CD14-positive monocyte (primary cell): ENCODE data around the gene MAU2. TPM values are rescaled to one million over a fixed set of nuclear protein-coding genes. Genes with fewer than 3 reads are reported as not detected.

Experiments
- DNase-seq, 3 donors: peaks; one replicate each; pipeline ENCODE4 v3.0.0-alpha.2; 2011 to 2022
- H2AFZ ChIP-seq: 2 replicates; pipeline ENCODE4 v1.6.0; 2012; ENCODE audit warnings: mild to moderate bottlenecking, low read depth, low read length, inconsistent platforms; ENCODE audit not compliant: insufficient read depth, poor library complexity, severe bottlenecking
- H3K27ac ChIP-seq, 2 donors: 1 replicate in 1 of 2; 2 replicates in 1 of 2; pipeline ENCODE4 v1.5.1; 2012 to 2013; ENCODE audit warnings: low read length in 2 of 2, control low read depth in 1 of 2, inconsistent platforms in 1 of 2, low read depth in 1 of 2, mild to moderate bottlenecking in 1 of 2
- H3K27me3 ChIP-seq, 2 donors: one replicate each; pipeline versions ENCODE4 v1.6.0 to v1.6.1; 2011 to 2013; ENCODE audit warnings: low read length in 2 of 2; ENCODE audit not compliant: control insufficient read depth in 2 of 2, insufficient read depth in 2 of 2
- H3K36me3 ChIP-seq, 2 donors: replicated peaks in 1 of 2; 1 replicate in 1 of 2; 2 replicates in 1 of 2; pipeline versions ENCODE4 v1.5.1 to v1.6.1; 2012 to 2013; ENCODE audit warnings: low read length in 2 of 2, control low read depth in 1 of 2, inconsistent platforms in 1 of 2, mild to moderate bottlenecking in 1 of 2; ENCODE audit not compliant: insufficient read depth in 2 of 2, control insufficient read depth in 1 of 2
- H3K4me1 ChIP-seq, 2 donors: 1 replicate in 1 of 2; 2 replicates in 1 of 2; pipeline versions ENCODE4 v1.5.1 to v1.6.1; 2012 to 2013; ENCODE audit warnings: low read length in 2 of 2, control low read depth in 1 of 2, inconsistent platforms in 1 of 2, mild to moderate bottlenecking in 1 of 2, moderate library complexity in 1 of 2; ENCODE audit not compliant: insufficient read depth in 2 of 2, control insufficient read depth in 1 of 2
- H3K4me2 ChIP-seq: replicated peaks from 2 replicates; pipeline ENCODE3; 2012; ENCODE audit warnings: low read length, moderate library complexity, mild to moderate bottlenecking; ENCODE audit not compliant: poor library complexity, severe bottlenecking; ENCODE audit errors: extremely low read depth
- H3K4me3 ChIP-seq, 3 experiments: fragments of 200-600 bp in 1 of 3; sonication (generic) in 1 of 3; replicated peaks in 1 of 3; 1 replicate in 2 of 3; 2 replicates in 1 of 3; pipeline ENCODE4 v1.5.1; 2011 to 2013; ENCODE audit warnings: low read length in 3 of 3, mild to moderate bottlenecking in 3 of 3, control low read depth in 2 of 3, low read depth in 2 of 3, inconsistent platforms in 1 of 3, moderate library complexity in 1 of 3
- H3K79me2 ChIP-seq: 2 replicates; pipeline ENCODE4 v1.6.0; 2012; ENCODE audit warnings: mild to moderate bottlenecking, control low read depth, inconsistent platforms, low read length, moderate library complexity; ENCODE audit not compliant: insufficient read depth
- H3K9ac ChIP-seq: 2 replicates; pipeline ENCODE4 v1.6.0; 2017; ENCODE audit warnings: low read length, mild to moderate bottlenecking; ENCODE audit not compliant: insufficient read depth, poor library complexity, severe bottlenecking
- H3K9me3 ChIP-seq, 2 donors: replicated peaks in 1 of 2; 1 replicate in 1 of 2; 2 replicates in 1 of 2; pipeline versions ENCODE4 v1.5.1 to v1.6.1; 2012 to 2013; ENCODE audit warnings: low read length in 2 of 2, control low read depth in 1 of 2; ENCODE audit not compliant: control insufficient read depth in 1 of 2, insufficient read depth in 1 of 2
- H4K20me1 ChIP-seq: 2 replicates; pipeline ENCODE4 v1.6.0; 2012; ENCODE audit warnings: mild to moderate bottlenecking, low read length, control low read depth, moderate library complexity; ENCODE audit not compliant: insufficient read depth
- H3K27ac Mint-ChIP-seq, 7 donors: one replicate each; pipeline ENCODE4 v1.8.0; 2020; ENCODE audit warnings: mild to moderate bottlenecking in 7 of 7, mixed read lengths in 7 of 7, moderate library complexity in 6 of 7, inconsistent platforms in 2 of 7
- H3K27me3 Mint-ChIP-seq, 3 donors: one replicate each; pipeline ENCODE4 v1.8.0; 2021 to 2022; ENCODE audit warnings: low read depth in 3 of 3, mild to moderate bottlenecking in 3 of 3, mixed read lengths in 3 of 3, moderate library complexity in 3 of 3, inconsistent platforms in 1 of 3
- H3K36me3 Mint-ChIP-seq, 2 donors: one replicate each; pipeline ENCODE4 v1.8.0; 2020; ENCODE audit warnings: mixed read lengths in 2 of 2, inconsistent platforms in 1 of 2, mild to moderate bottlenecking in 1 of 2
- H3K4me1 Mint-ChIP-seq: one replicate; pipeline ENCODE4 v1.8.0; 2020; ENCODE audit warnings: mild to moderate bottlenecking, mixed read lengths
- H3K4me3 Mint-ChIP-seq, 2 donors: one replicate each; pipeline ENCODE4 v1.8.0; 2020; ENCODE audit warnings: mild to moderate bottlenecking in 2 of 2, mixed read lengths in 2 of 2, moderate library complexity in 1 of 2
- H3K9me3 Mint-ChIP-seq, 7 donors: one replicate each; pipeline ENCODE4 v1.8.0; 2020 to 2022; ENCODE audit warnings: mixed read lengths in 7 of 7, mild to moderate bottlenecking in 6 of 7, moderate library complexity in 6 of 7, inconsistent platforms in 2 of 7
- CTCF ChIP-seq: fragments of 200-600 bp; IDR thresholded peaks from one replicate; pipeline ENCODE4 v1.8.0; 2022; ENCODE audit warnings: antibody characterized with exemption, mild to moderate bottlenecking
- WGBS: methylation state at CpG from one replicate; pipeline ENCODE4 v1.1.5; 2013; ENCODE audit warnings: missing lambda C conversion rate; ENCODE audit not compliant: insufficient coverage; 5-methylcytosine and 5-hydroxymethylcytosine counted together
- intact Hi-C, 2 donors: fragments of 100-400 bp; cut with micrococcal nuclease; formaldehyde crosslinking; loops; one replicate each; pipeline versions ENCODE4 v1.15.0 to v1.15.1; 2023
- polyA plus RNA-seq, 3 donors: library from polyadenylated mRNA; depleted of rRNA in 1 of 3; unstranded in 2 of 3; stranded (reverse) in 1 of 3; fragments of 300-500 nt in 2 of 3; fragments of >200 nt in 1 of 3; fragmentation: Illumina TruSeq in 2 of 3; gene quantifications; 1 replicate in 2 of 3; 2 replicates in 1 of 3; pipeline ENCODE4 v1.2.3, GENCODE V29; 2012 to 2021

Gene MAU2
- polyA plus RNA-seq, 3 donors, result 7.4 to 68.4 (median 14.5) TPM

GRCh38 chr19:19381007-19381926 is 60.6 kb downstream of the MAU2 start:
- H3K27me3 Mint-ChIP-seq, result peaks cover 0 to 2% (median 2%) of the 10 kb centered on the region in 3 donors
- 87% methylated on average over 3 of the region's 11 CpGs for WGBS
- Histone ChIP-seq H4K20me1 (no peaks in the 10 kb centered on the region), H3K4me3 (peak overlapping the region in 1 of 3 experiments; percentile 8), H3K9ac (peak overlapping the region; percentile 18), H3K4me2 (no peak overlapping the region), H3K79me2 (peaks cover 13% of the 10 kb centered on the region), H3K9me3 (no peaks in the 10 kb centered on the region), H3K27ac (peak overlapping the region; percentile 39 to 63), H3K36me3 (no peaks in the 10 kb centered on the region), H2AFZ (no peak overlapping the region), H3K27me3 (no peaks in the 10 kb centered on the region), H3K4me1 (peaks cover 57 to 69% of the 10 kb centered on the region in 2 donors)
- peak overlapping the region; percentile 49 to 88 (median 74) for H3K27ac Mint-ChIP-seq
- no peaks in the 10 kb centered on the region for H3K36me3 Mint-ChIP-seq
- intact Hi-C loops, result no loop called here
- H3K9me3 Mint-ChIP-seq, result peaks cover 0 to 2% (median 0%) of the 10 kb centered on the region in 7 donors
- no peak for TF ChIP-seq CTCF
- H3K4me3 Mint-ChIP-seq, result no peak overlapping the region
- no peak for DNase-seq
- H3K4me1 Mint-ChIP-seq, result peaks cover 49% of the 10 kb centered on the region

- H2AFZ ChIP-seq, result no peak overlapping the region
- H3K79me2 ChIP-seq, result peaks cover 21% of the 10 kb centered on the region
- peaks cover 7% of the 10 kb centered on the region for H4K20me1 ChIP-seq
- Mint-ChIP-seq H3K9me3 (peaks cover 0 to 2% (median 0%) of the 10 kb centered on the region in 7 donors), H3K36me3 (no peaks in the 10 kb centered on the region), H3K27ac (peak overlapping the region in 2 of 7 donors; percentile 36 to 70), H3K4me3 (no peak overlapping the region), H3K27me3 (peaks cover 0 to 4% (median 2%) of the 10 kb centered on the region in 3 donors), H3K4me1 (peaks cover 53% of the 10 kb centered on the region)
- no peak overlapping the region for H3K4me2 ChIP-seq
- intact Hi-C loops, result no loop called here
- H3K36me3 ChIP-seq, result no peaks in the 10 kb centered on the region
- no peak overlapping the region for H3K4me3 ChIP-seq
- H3K27me3 ChIP-seq, result no peaks in the 10 kb centered on the region
- peaks cover 57 to 69% of the 10 kb centered on the region in 2 donors for H3K4me1 ChIP-seq
- no peak overlapping the region for H3K27ac ChIP-seq
- no peak for TF ChIP-seq CTCF
- no peak overlapping the region for H3K9ac ChIP-seq
- no peak for DNase-seq
- 96% methylated on average over 5 of the region's 8 CpGs for WGBS
- H3K9me3 ChIP-seq, result no peaks in the 10 kb centered on the region
Measured at GRCh38 chr19:19382118-19382517, 61.5 kb downstream of the MAU2 start.
